Spleen (tissue), 11 donors: Measurements from ENCODE around the gene PRKCB. TPM values are rescaled to one million over a fixed set of nuclear protein-coding genes. Genes with fewer than 3 reads are reported as not detected.

ENCODE experiments used
- DNase-seq: peaks from one replicate; pipeline ENCODE4 v3.0.0-alpha.2; 2020
- H3K27ac ChIP-seq, 8 donors: fragments of 200-600 bp; sonication (generic) in 7 of 8; 1 replicate in 4 of 8; 2 replicates in 4 of 8; pipeline versions ENCODE4 v1.5.0 to v1.8.0; 2016 to 2021; ENCODE audit warnings: inconsistent platforms in 4 of 8, mild to moderate bottlenecking in 4 of 8, moderate library complexity in 1 of 8
- H3K27me3 ChIP-seq, 7 donors: fragments of 200-600 bp; sonication (generic) in 6 of 7; replicated peaks in 1 of 7; 1 replicate in 4 of 7; 2 replicates in 3 of 7; pipeline versions ENCODE4 v1.5.0 to v1.8.0; 2016 to 2021; ENCODE audit warnings: inconsistent platforms in 3 of 7, mild to moderate bottlenecking in 1 of 7
- H3K36me3 ChIP-seq, 6 donors: fragments of 200-600 bp; sonication (generic) in 5 of 6; 1 replicate in 4 of 6; 2 replicates in 2 of 6; pipeline versions ENCODE4 v1.5.0 to v1.8.0; 2016 to 2021; ENCODE audit warnings: inconsistent platforms in 2 of 6
- H3K4me1 ChIP-seq, 6 donors: fragments of 200-600 bp; sonication (generic) in 5 of 6; 1 replicate in 3 of 6; 2 replicates in 3 of 6; pipeline versions ENCODE4 v1.5.0 to v1.8.0; 2016 to 2021; ENCODE audit warnings: inconsistent platforms in 3 of 6
- H3K4me3 ChIP-seq, 8 donors: fragments of 200-600 bp; sonication (generic) in 7 of 8; 1 replicate in 4 of 8; 2 replicates in 4 of 8; pipeline versions ENCODE4 v1.5.0 to v1.8.0; 2016 to 2021; ENCODE audit warnings: inconsistent platforms in 4 of 8, mild to moderate bottlenecking in 4 of 8, moderate library complexity in 2 of 8
- H3K9me3 ChIP-seq, 8 donors: fragments of 200-600 bp; sonication (generic) in 7 of 8; 1 replicate in 4 of 8; 2 replicates in 4 of 8; pipeline versions ENCODE4 v1.5.0 to v1.8.0; 2016 to 2021; ENCODE audit warnings: inconsistent platforms in 4 of 8
- CTCF ChIP-seq, 11 experiments: fragments of 200-600 bp in 7 of 11; fragments of 450-650 bp in 4 of 11; sonication (generic) in 4 of 11; IDR thresholded peaks in 8 of 11; conservative IDR thresholded peaks in 3 of 11; 1 replicate in 7 of 11; 2 replicates in 4 of 11; pipeline versions ENCODE4 v1.4.0 to v1.8.0; 2016 to 2021; ENCODE audit warnings: antibody characterized with exemption in 11 of 11, inconsistent platforms in 4 of 11, mild to moderate bottlenecking in 1 of 11
- POLR2A ChIP-seq, 3 donors: fragments of 450-650 bp; IDR thresholded peaks; one replicate each; pipeline ENCODE4 v1.5.1; 2017; ENCODE audit warnings: antibody characterized with exemption in 3 of 3, mild to moderate bottlenecking in 1 of 3
- POLR2AphosphoS5 ChIP-seq, 3 donors: sonication (generic); formaldehyde crosslinking; IDR thresholded peaks; one replicate each; pipeline ENCODE4 v1.5.1; 2017; ENCODE audit warnings: antibody characterized with exemption in 3 of 3
- WGBS, 5 donors: extraction: QIAGEN DNeasy Blood & Tissue Kit in 3 of 5; methylation state at CpG; one replicate each; pipeline versions ENCODE4 v1.1.5 to v1.1.7; 2013 to 2018; 5-methylcytosine and 5-hydroxymethylcytosine counted together
- intact Hi-C: fragments of 100-400 bp; cut with DNase I; formaldehyde crosslinking; loops from one replicate; pipeline ENCODE4 v1.15.0; 2023; ENCODE audit warnings: low total_unique reads
- polyA plus RNA-seq, 3 donors: library from polyadenylated mRNA; stranded (reverse); fragments of 200-250 nt; gene quantifications; one replicate each; pipeline ENCODE4 v1.2.1, GENCODE V29; 2013
- total RNA-seq, 7 donors: library from RNA; depleted of rRNA in 3 of 7; stranded (reverse); fragments of >200 nt in 3 of 7; fragmentation: NEBNext Ultra II Directional in 4 of 7; extraction: Animal tissue kit (Norgen Biotek cat#: 25700) in 4 of 7; gene quantifications; one replicate each; pipeline versions ENCODE4 v1.1.0 to v1.2.1, GENCODE V29; 2016 to 2021
- donor health status: healthy with polysubstance abuse.
- donor health status: DM: no; HTN: no; CAD: no; lungs with moderate emphysema.
- donor health status: DM: no; HTN: no; CAD: no.
- donor health status: Bipolar disorder and iron deficiency.
- donor health status: healthy.
- donor health status: DM: no; HTN: no; CAD: no.
- donor health status: DM: yes; HTN: yes; CAD: no.

Gene PRKCB
- total and polyA plus RNA-seq, 10 donors = 33.8 to 284 (median 182) TPM

DNA sequence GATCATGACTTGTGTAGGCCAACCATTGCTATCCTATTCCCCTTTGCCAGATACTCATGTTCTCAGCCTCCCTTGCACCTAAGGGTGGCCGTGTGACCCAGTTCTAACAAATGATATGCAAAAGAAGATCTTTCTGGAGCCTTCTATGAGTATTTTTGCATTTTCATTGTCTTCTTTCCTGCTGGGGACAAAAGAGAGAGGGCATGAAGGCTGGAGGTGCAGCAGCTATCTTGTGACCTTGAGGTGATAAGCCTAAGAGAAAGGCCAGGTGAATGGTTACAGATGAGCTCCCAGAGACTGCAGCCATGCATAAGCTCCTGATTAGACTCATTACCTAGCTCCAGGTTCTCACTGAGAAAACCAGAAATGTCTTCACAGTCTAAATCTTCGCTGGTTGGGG lies 38.8 kb upstream of the PRKCB start:
- Histone ChIP-seq H3K4me1 (peaks cover 0 to 4% (median 0%) of the 10 kb centered on the region in 6 donors), H3K27ac (no peak overlapping the region), H3K9me3 (no peaks in the 10 kb centered on the region), H3K36me3 (no peaks in the 10 kb centered on the region), H3K27me3 (peaks cover 0 to 9% (median 0%) of the 10 kb centered on the region in 7 donors), H3K4me3 (no peak overlapping the region)
- DNase-seq = no peak
- TF ChIP-seq POLR2A (IDR thresholded peaks at IDR 0.05) (no peak), CTCF (IDR thresholded peaks at IDR 0.05 in 8 of 11, conservative IDR thresholded peaks at IDR 0.05 in 3 of 11) (no peak), POLR2AphosphoS5 (IDR thresholded peaks at IDR 0.05) (no peak)
- WGBS, 5 donors = 78 to 92% (median 80%) methylated on average over 2 of the region's 2 CpGs
- intact Hi-C loops = no loop called here

DNA sequence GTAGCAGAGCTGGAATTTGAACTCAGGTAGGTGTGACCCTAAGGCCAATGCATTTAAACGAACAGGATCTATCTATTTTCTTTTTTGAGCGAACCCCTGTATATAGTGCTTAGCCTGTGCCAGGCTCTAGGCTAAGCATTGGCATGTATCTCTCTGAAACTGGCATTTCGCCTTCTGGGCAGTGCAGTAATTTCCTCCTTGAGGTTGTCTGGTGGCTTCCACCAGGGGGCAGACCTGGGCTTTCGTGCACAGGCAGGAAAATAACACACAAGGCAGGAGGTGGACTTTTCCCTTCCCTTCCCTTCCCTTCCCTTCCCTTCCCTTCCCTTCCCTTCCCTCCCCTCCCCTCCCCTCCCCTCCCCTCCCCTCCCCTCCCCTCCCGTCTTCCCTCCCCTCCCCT lies 34.4 kb upstream of the PRKCB start:
- Histone ChIP-seq H3K36me3 (no peaks in the 10 kb centered on the region), H3K9me3 (no peaks in the 10 kb centered on the region), H3K27me3 (peaks cover 0 to 9% (median 0%) of the 10 kb centered on the region in 7 donors), H3K27ac (no peak overlapping the region), H3K4me1 (peaks cover 0 to 37% (median 17%) of the 10 kb centered on the region in 6 donors), H3K4me3 (no peak overlapping the region)
- DNase-seq = peak; percentile 91
- 2 to 14% (median 10%) methylated on average over 4 to 5 of the region's 5 CpGs for WGBS, 5 donors
- no peak for TF ChIP-seq POLR2A (IDR thresholded peaks at IDR 0.05)
- peak in 1 of 3 donors; percentile 65 for TF ChIP-seq POLR2AphosphoS5 (IDR thresholded peaks at IDR 0.05)
- peak; percentile 56 to 86 (median 76) for TF ChIP-seq CTCF (IDR thresholded peaks at IDR 0.05 in 8 of 11, conservative IDR thresholded peaks at IDR 0.05 in 3 of 11)
- intact Hi-C loops = loop anchor here (5.0 to 10.0 kb wide), 2 partner anchors 211 to 703 kb away; no protein-coding TSS in a partner anchor

DNA sequence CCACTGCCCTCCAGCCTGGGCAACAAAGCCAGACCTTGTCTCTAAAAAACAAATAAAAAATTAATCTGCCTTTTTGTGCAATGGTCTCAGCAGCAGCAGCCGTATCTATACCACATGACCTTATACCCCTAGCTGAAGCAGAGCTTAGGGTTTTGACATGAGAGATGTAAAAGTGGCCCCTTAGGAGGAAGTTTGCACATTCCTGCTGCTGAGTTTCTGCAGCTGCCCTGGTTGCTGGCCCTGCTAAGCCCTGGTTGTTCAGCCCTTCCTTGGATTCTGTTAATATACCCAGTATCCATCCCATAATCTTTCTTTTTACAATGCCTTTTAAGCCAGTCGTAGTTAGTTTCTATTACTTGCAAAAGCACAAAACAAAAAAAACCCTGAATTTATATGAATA lies 33.0 kb upstream of the PRKCB start:
- Histone ChIP-seq H3K36me3 (no peaks in the 10 kb centered on the region), H3K27ac (no peak overlapping the region), H3K4me1 (peaks cover 0 to 51% (median 30%) of the 10 kb centered on the region in 6 donors), H3K27me3 (peaks cover 0 to 9% (median 0%) of the 10 kb centered on the region in 7 donors), H3K4me3 (no peak overlapping the region), H3K9me3 (no peaks in the 10 kb centered on the region)
- TF ChIP-seq POLR2A (IDR thresholded peaks at IDR 0.05) (no peak), CTCF (IDR thresholded peaks at IDR 0.05 in 8 of 11, conservative IDR thresholded peaks at IDR 0.05 in 3 of 11) (no peak), POLR2AphosphoS5 (IDR thresholded peaks at IDR 0.05) (no peak)
- DNase-seq = no peak
- intact Hi-C loops = loop anchor here (5.0 to 10.0 kb wide), 2 partner anchors 210 to 702 kb away; no protein-coding TSS in a partner anchor
- WGBS, 5 donors = 54 to 74% (median 69%) methylated on average over 2 of the region's 2 CpGs

- Histone ChIP-seq H3K27me3 (peaks cover 0 to 5% (median 0%) of the 10 kb centered on the region in 7 donors), H3K36me3 (no peaks in the 10 kb centered on the region), H3K4me1 (peaks cover 0 to 58% (median 33%) of the 10 kb centered on the region in 6 donors), H3K27ac (peak overlapping the region in 1 of 8 donors; percentile 7), H3K4me3 (no peak overlapping the region), H3K9me3 (no peaks in the 10 kb centered on the region)
- intact Hi-C loops = loop anchor here (5.0 to 10.0 kb wide), 2 partner anchors 209 to 701 kb away; no protein-coding TSS in a partner anchor
- WGBS, 5 donors = 6 to 13% (median 7%) methylated on average over 9 of the region's 9 CpGs
- DNase-seq = peak; percentile 92
- peak in 1 of 3 donors; percentile 66 for TF ChIP-seq POLR2AphosphoS5 (IDR thresholded peaks at IDR 0.05)
- TF ChIP-seq POLR2A (IDR thresholded peaks at IDR 0.05) = no peak
- TF ChIP-seq CTCF (IDR thresholded peaks at IDR 0.05 in 8 of 11, conservative IDR thresholded peaks at IDR 0.05 in 3 of 11) = peak; percentile 47 to 81 (median 69)
Observed at GRCh38 chr16:23803591-23804123, 32.1 kb upstream of the PRKCB start.
